ENCODE data around the gene NTM. TPM values are rescaled to one million over a fixed set of nuclear protein-coding genes. Genes with fewer than 3 reads are reported as not detected.

NTM gene
- polyA plus RNA-seq, 1 experiment: 33.6 TPM

GRCh38 chr11:131672191-131672590 is 301.8 kb downstream of the NTM start:
- no peak overlapping the region for H3K4me3 ChIP-seq (ENCODE audit: low read depth, low read length)
- no peak for TF ChIP-seq CTCF (IDR thresholded peaks at IDR 0.05; ENCODE audit: insufficient read depth, low read depth, low read length)
- POLR2A ChIA-PET: no interaction called here
- CTCF ChIA-PET: no interaction called here
- no peaks in the 10 kb centered on the region for H3K36me3 ChIP-seq (ENCODE audit: control insufficient read depth, insufficient read depth, low read length)
- no peak for DNase-seq (ENCODE audit: low read depth)
- H3K27me3 ChIP-seq (ENCODE audit: control insufficient read depth, insufficient read depth, low read length): no peaks in the 10 kb centered on the region

GRCh38 chr11:131674051-131674755 is 303.8 kb downstream of the NTM start:
- CTCF ChIA-PET: interaction anchor here (0.5 to 3.7 kb wide), 49 partner anchors 8 to 1396 kb away, joined by 3 to 36 read pairs (median 4); partner anchors contain the start of gene SNX19
- H3K4me3 ChIP-seq (ENCODE audit: low read depth, low read length): no peak overlapping the region
- H3K27me3 ChIP-seq (ENCODE audit: control insufficient read depth, insufficient read depth, low read length): no peaks in the 10 kb centered on the region
- peak; percentile 96 for TF ChIP-seq CTCF (IDR thresholded peaks at IDR 0.05; ENCODE audit: insufficient read depth, low read depth, low read length)
- POLR2A ChIA-PET: interaction anchor here (0.5 to 0.6 kb wide), 3 partner anchors 94 to 1171 kb away, joined by 3 to 4 read pairs (median 3); no protein-coding TSS in a partner anchor
- peak; percentile 51 for DNase-seq (ENCODE audit: low read depth)
- no peaks in the 10 kb centered on the region for H3K36me3 ChIP-seq (ENCODE audit: control insufficient read depth, insufficient read depth, low read length)

- no peak for DNase-seq (ENCODE audit: low read depth)
- POLR2A ChIA-PET: no interaction called here
- no peaks in the 10 kb centered on the region for H3K27me3 ChIP-seq (ENCODE audit: control insufficient read depth, insufficient read depth, low read length)
- H3K4me3 ChIP-seq (ENCODE audit: low read depth, low read length): no peak overlapping the region
- no peaks in the 10 kb centered on the region for H3K36me3 ChIP-seq (ENCODE audit: control insufficient read depth, insufficient read depth, low read length)
- CTCF ChIA-PET: interaction anchor here (0.6 to 3.7 kb wide), 22 partner anchors 9 to 1395 kb away, joined by 3 to 36 read pairs (median 4); partner anchors contain the start of gene SNX19
- TF ChIP-seq CTCF (IDR thresholded peaks at IDR 0.05; ENCODE audit: insufficient read depth, low read depth, low read length): no peak
These were observed 304.9 kb downstream of the NTM start for GRCh38 chr11:131675121-131675888.

GRCh38 chr11:131677828-131678470 is 307.5 kb downstream of the NTM start:
- no peaks in the 10 kb centered on the region for H3K36me3 ChIP-seq (ENCODE audit: control insufficient read depth, insufficient read depth, low read length)
- DNase-seq (ENCODE audit: low read depth): no peak
- ChIA-PET POLR2A (no interaction called here), CTCF (interaction anchor here (0.8 to 1.5 kb wide), 5 partner anchors 11 to 762 kb away, joined by 3 to 12 read pairs (median 3); partner anchors contain the start of gene SNX19)
- no peak overlapping the region for H3K4me3 ChIP-seq (ENCODE audit: low read depth, low read length)
- peaks cover 2% of the 10 kb centered on the region; the same call in 1 of the 2 replicates for H3K27me3 ChIP-seq (ENCODE audit: control insufficient read depth, insufficient read depth, low read length)
- no peak for TF ChIP-seq CTCF (IDR thresholded peaks at IDR 0.05; ENCODE audit: insufficient read depth, low read depth, low read length)

Data from BJ (cell line).